Mucosa of gallbladder (tissue), 1 donor: ENCODE measurements around the gene CXCL8. TPM values are rescaled to one million over a fixed set of nuclear protein-coding genes. Genes with fewer than 3 reads are reported as not detected.
"Not testable (repeated sequence)": the region's sequence is repeated elsewhere in the genome, so short reads cannot be mapped to it uniquely, and the experiment has no call there.

ENCODE experiments used
- DNase-seq: peaks from one replicate; pipeline ENCODE4 v3.0.0-alpha.2; 2020; ENCODE audit warnings: low spot score
- total RNA-seq: library from RNA; stranded (reverse); gene quantifications from one replicate; pipeline ENCODE4 v1.2.1, GENCODE V29; 2021
- donor health status: DM: no; HTN: no; CAD: no.

The CXCL8 gene
- total RNA-seq, 1 donor from 2014 or later = 0.92 TPM

- no peak for DNase-seq
Measured at GRCh38 chr4:73743795-73744194, 3.4 kb downstream of the CXCL8 start.

DNA sequence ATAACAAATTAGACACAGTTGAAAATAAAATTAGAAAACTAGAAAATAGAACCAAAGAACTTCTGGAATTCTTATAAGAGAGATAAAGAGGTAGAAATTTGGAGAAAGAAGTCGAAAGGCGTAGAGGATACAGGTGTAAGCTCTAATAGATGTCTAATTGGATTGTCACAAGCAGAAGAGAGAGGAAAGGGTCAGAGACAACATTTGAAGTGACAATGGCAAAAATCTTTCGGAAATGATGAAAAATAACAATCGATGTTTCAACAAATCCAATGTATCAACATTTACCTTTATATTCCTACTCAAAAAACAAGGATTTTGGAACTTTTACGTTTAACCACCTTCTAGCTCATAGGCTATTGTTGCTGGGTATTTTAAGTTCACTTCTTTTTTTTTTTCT is 3.8 kb downstream of the CXCL8 start:
- no peak for DNase-seq

- no peak for DNase-seq
Measured at GRCh38 chr4:73750730-73751129, 10.4 kb downstream of the CXCL8 start.

GRCh38 chr4:73751166-73751565 is 10.8 kb downstream of the CXCL8 start:
- no peak for DNase-seq

- DNase-seq = no peak
Measured at GRCh38 chr4:73751830-73752229, 11.5 kb downstream of the CXCL8 start.

- no peak for DNase-seq
Measured at GRCh38 chr4:73752424-73752823, 12.1 kb downstream of the CXCL8 start.

GRCh38 chr4:73753215-73753614 is 12.8 kb downstream of the CXCL8 start:
- no peak for DNase-seq

DNA sequence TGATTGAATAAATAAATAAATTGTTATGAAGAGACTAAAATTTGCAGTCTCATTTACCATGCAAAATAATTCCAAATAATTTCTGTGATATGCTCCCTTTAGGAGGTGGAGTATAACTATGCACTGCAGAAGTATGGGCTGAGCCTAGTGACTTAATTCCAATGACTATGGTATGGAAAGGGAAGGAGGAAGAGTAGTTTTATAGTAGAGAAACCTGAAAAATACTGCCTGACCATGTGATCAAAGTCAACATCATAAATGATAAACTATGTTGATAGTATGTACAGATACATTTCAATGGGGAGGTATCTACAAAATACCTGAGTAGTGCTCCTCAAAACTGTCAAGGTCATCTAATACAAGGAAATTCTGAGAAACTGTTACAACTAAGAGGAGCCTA is 14.6 kb downstream of the CXCL8 start:
- no peak for DNase-seq

- no peak for DNase-seq
Measured at GRCh38 chr4:73759357-73759756, 19.0 kb downstream of the CXCL8 start.

DNA sequence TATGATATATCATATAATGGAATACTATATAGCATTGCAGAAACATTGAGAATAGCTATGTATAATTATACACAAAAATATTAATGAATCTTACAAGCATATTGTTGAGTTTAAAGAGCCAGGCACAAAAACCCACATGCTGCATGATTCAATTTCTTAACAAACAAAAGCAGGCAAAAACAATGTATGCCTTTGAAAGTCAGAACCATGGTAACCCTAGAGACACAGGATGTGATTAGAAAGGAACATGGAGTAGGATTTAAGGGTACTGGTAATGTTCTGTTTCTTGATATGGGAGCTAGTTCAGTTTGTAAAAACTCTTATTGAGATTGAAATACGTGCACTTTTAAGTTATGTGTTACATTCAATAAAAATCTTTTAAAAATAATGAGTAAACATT is 21.5 kb downstream of the CXCL8 start:
- no peak for DNase-seq

- DNase-seq = no peak
Measured at GRCh38 chr4:73762409-73762808, 22.0 kb downstream of the CXCL8 start.

- DNase-seq = no peak
Measured at GRCh38 chr4:73763877-73764276, 23.5 kb downstream of the CXCL8 start.

DNA sequence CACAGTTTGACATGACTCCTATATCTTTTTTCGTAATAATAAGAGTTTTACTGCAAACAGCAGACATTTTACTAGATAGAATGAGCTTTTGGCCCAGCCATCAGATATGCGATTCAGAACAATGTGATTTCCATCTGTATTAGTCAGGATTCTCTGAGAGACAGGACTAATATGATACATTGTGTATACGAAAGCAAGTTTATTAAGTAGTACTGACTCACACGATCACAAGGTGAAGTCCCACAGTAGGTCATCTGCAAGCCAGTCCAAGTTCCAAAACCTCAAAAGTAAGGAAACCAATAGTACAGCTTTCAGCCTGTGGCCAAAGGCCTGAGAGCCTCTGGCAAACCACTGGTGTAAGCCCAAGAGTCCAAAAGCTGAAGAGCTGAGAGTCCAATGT is 24.1 kb downstream of the CXCL8 start:
- DNase-seq = no peak

DNA sequence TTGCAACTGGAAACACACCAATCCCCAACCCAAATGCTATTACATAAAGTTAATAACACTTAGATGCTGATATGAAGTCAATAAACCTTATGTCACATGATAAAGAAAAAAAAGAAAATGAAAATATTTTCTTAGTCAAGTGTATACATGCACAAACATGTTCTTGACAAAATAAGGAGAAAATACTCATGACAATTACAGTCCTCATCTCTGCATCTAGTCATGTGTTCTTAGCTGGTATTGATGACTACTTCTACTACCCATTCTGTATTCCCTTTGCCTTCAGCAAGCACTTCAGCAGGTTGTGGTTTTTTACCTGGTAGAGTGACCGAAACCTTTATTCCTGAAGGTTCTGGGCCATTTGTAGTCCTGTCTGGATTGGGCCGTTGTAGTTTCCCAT is 24.9 kb downstream of the CXCL8 start:
- DNase-seq = no peak

- peak; percentile 58 for DNase-seq
Measured at GRCh38 chr4:73770917-73771316, 30.5 kb downstream of the CXCL8 start.

GRCh38 chr4:73772363-73772762 is 32.0 kb downstream of the CXCL8 start:
- DNase-seq = no peak

DNA sequence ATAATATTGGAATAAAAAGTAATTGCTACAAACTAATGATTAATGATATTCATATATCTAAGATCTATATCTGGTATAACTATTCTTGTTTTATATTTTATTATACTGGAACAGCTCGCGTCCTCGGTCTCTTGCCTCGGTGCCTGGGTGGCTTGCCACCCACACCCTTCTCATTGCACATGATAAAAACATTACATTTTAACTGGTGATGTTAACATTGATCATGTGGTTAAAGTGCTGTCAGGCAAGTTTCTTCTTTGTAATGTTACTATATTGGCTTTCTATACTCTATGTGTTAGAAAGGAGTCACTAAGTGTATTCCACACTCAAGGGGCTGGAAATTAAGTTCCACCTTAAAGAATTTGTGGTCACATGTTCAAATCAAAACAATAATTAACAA is 34.0 kb downstream of the CXCL8 start:
- not testable (repeated sequence) for DNase-seq

DNA sequence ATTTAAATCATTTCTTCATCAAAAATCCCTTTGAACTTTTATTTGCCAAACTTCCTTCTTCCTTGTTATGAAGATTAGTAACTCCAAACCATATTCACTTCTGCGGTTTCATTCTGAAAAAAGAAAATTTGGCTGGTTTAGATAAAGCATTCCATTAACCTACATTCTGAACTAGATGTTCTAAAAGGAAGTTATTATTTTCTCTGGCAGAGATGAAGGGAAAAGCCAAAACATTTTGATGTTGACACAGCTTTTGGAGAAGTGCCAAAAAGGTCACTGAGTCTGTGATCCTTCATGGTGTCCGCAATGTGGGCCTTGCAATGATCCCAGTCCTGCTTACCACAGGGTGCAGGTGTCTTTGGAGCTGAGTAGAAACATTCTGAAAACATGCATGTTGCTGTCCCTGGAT is 36.0 kb downstream of the CXCL8 start:
- peak; percentile 47 for DNase-seq

DNA sequence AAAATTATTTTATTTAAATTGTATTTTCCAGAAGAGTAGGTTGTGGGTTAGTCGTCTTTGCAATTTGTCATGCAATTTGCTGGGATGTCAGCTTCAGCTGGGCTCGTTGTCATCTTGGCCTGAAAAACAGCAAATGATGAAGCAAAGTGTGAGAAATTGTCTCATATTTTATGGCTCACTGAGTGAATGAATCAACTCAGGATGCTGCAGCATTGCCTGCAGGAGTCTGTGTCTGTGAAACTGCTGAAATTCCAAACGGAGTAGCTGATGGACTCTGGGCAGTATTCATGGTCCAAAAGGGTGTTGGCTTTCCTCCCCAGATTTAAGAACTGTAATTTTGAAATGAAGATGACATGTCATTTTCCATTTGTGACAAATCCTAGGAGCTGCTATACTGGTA is 37.2 kb downstream of the CXCL8 start:
- DNase-seq = no peak

- DNase-seq = no peak
Measured at GRCh38 chr4:73780243-73780642, 39.9 kb downstream of the CXCL8 start.

DNA sequence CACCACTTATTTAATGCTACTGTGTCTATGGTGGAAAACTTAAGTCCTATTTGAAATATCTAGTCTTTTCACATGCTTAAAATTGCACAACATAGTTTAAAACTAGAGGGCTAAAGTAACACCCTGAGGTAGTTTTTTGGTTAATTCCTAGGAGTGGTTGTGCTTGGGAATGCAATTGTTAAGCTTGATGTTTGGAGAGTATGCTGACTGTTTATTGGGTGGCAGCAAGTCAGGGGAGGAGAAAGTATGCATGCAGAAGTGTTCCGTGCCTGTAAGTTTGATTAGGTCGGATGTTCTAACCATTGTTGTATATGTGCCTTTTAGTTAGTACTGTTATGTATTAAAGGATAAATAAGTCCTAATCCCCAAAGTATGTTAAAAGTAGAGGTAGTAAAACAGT is 40.5 kb downstream of the CXCL8 start:
- no peak for DNase-seq

DNA sequence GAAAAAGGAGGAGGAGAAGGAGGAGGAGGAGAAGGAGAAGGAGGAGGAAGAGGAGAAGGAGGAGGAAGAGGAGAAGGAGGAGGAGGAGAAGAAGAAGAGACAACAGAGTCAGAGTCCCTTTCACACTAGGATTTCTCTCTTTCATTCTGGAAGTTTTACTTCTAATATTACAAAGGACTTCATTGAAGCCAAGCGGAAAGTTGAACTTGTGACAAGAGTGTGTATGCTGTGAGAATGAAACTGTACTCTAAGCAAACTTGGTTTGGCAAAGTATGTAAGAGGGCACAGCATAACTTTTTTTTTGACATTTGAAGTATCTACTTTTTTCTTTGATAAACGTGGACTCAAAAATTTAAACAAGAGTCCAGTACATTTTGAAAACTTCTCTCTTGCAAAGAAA is 48.0 kb downstream of the CXCL8 start:
- DNase-seq = no peak
